Aorta (tissue), 5 donors: ENCODE measurements around the gene PRTFDC1. TPM values are rescaled to one million over a fixed set of nuclear protein-coding genes. Genes with fewer than 3 reads are reported as not detected.
A peak's percentile ranks its signal among the peaks of the same experiment; 100 is the strongest.

Experiments
- ATAC-seq: fragments of 200-7000 bp; cut with Tn5 transposase; one replicate; pipeline ENCODE4 v1.9.1; 2022; ENCODE audit warnings: moderate library complexity; ENCODE audit not compliant: low FRiP score
- DNase-seq, 2 donors: peaks; one replicate each; pipeline ENCODE4 v3.0.0-alpha.2; 2020
- H3K27ac ChIP-seq, 2 donors: one replicate each; pipeline ENCODE4 v1.5.1; 2013; ENCODE audit warnings: low read length in 2 of 2, mild to moderate bottlenecking in 2 of 2, moderate library complexity in 2 of 2, control low read depth in 1 of 2, inconsistent platforms in 1 of 2, low read depth in 1 of 2
- H3K27me3 ChIP-seq, 2 donors: one replicate each; pipeline ENCODE4 v1.6.1; 2013; ENCODE audit warnings: control low read depth in 1 of 2, low read length in 1 of 2, mild to moderate bottlenecking in 1 of 2, moderate library complexity in 1 of 2; ENCODE audit not compliant: insufficient read depth in 2 of 2, control insufficient read depth in 1 of 2
- H3K36me3 ChIP-seq, 2 donors: one replicate each; pipeline ENCODE4 v1.6.1; 2013; ENCODE audit warnings: control low read depth in 1 of 2, low read length in 1 of 2, mild to moderate bottlenecking in 1 of 2; ENCODE audit not compliant: insufficient read depth in 2 of 2, control insufficient read depth in 1 of 2
- H3K4me1 ChIP-seq, 2 donors: one replicate each; pipeline ENCODE4 v1.6.1; 2013; ENCODE audit warnings: low read length in 2 of 2, control low read depth in 1 of 2, mild to moderate bottlenecking in 1 of 2, moderate library complexity in 1 of 2; ENCODE audit not compliant: insufficient read depth in 2 of 2, control insufficient read depth in 1 of 2
- H3K4me3 ChIP-seq, 2 donors: one replicate each; pipeline ENCODE4 v1.5.1; 2013; ENCODE audit warnings: low read length in 2 of 2, control low read depth in 1 of 2, mild to moderate bottlenecking in 1 of 2
- H3K9me3 ChIP-seq: one replicate; pipeline ENCODE4 v1.6.1; 2013; ENCODE audit warnings: mild to moderate bottlenecking, low read length; ENCODE audit not compliant: control insufficient read depth
- WGBS, 2 donors: extraction: QIAGEN DNeasy Blood & Tissue Kit; methylation state at CpG; one replicate each; pipeline ENCODE4 v1.1.7; 2013; 5-methylcytosine and 5-hydroxymethylcytosine counted together
- intact Hi-C, 2 donors: fragments of 100-400 bp; cut with DNase I; formaldehyde crosslinking; loops; one replicate each; pipeline versions ENCODE4 v1.14.2 to v1.15.0; 2022
- polyA plus RNA-seq, 2 donors: library from polyadenylated mRNA; stranded (reverse); fragments of 200-250 nt; gene quantifications; one replicate each; pipeline ENCODE4 v1.2.3, GENCODE V29; 2013
- total RNA-seq, 2 donors: library from RNA; stranded (reverse); fragmentation: NEBNext Ultra II Directional; extraction: Animal tissue kit (Norgen Biotek cat#: 25700); gene quantifications; one replicate each; pipeline ENCODE4 v1.2.1, GENCODE V29; 2021
- donor health status: healthy with polysubstance abuse.
- donor health status: Bipolar disorder and iron deficiency.
- donor health status: DM: no; HTN: no; CAD: no.
- donor health status: DM: no; HTN: no; CAD: no.
- donor health status: DM: yes; HTN: yes; CAD: no.

The PRTFDC1 gene
- total and polyA plus RNA-seq, 4 donors, result 3.1 to 15.7 (median 11.8) TPM

DNA sequence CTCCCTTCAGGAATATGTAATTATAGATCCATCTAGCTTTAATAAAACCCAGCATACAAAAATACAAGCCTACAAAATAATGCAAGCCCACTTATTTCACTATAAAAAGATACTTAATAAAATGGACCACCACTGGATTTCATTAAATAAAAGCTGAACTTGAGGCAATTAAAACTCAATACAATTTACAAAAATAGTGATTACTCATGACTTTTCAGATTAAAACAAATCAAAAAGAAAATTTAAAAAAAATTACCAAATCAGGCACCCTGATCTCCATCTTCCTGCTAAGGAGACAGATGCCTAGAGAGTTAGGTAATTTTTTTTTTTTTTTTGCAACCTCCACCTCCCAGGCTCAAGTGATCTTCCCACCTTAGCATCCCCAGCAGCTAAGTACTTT is 41.8 kb downstream of the PRTFDC1 start:
- H3K27me3 ChIP-seq, result no peaks in the 10 kb centered on the region
- H3K27ac ChIP-seq, result no peak overlapping the region
- no peaks in the 10 kb centered on the region for H3K9me3 ChIP-seq
- ATAC-seq (no peak), DNase-seq (no peak)
- no peaks in the 10 kb centered on the region for H3K36me3 ChIP-seq
- no peak overlapping the region for H3K4me3 ChIP-seq
- peaks cover 2 to 6% of the 10 kb centered on the region in 2 donors for H3K4me1 ChIP-seq
- intact Hi-C loops, result no loop called here

DNA sequence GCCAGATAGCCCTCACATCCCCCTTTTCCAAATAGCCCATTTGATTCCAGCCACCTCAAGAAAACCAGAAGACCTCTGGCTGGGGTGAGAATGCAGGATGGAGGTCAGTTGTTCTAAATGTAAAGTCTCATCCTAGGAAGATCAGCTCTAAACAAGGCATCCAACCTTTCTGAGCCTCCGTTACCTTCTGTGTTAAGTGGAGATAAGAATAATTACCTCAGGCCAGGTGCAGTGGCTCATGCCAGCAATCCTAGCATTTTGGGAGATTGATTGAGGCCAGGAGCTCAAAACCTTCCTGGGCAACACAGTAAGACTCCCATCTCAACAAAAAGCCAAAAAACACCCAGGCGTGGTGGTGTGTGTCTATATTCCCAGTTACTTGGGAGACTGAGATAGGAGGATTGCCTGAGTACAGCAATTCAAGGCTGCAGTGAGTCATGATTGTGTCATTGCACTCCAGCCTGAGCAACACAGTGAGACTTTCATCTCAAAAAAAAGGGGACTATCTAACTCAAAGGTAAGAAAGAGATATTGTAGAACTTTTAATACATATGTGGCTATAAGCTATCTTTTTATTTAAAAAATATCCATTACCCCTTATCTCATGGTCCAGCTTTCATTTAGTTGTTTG is 43.5 kb downstream of the PRTFDC1 start:
- Histone ChIP-seq H3K27ac (no peak overlapping the region), H3K27me3 (no peaks in the 10 kb centered on the region), H3K36me3 (no peaks in the 10 kb centered on the region), H3K9me3 (no peaks in the 10 kb centered on the region), H3K4me3 (no peak overlapping the region), H3K4me1 (peaks cover 0 to 2% of the 10 kb centered on the region in 2 donors)
- intact Hi-C loops, result no loop called here
- 82 to 91% methylated on average over 2 of the region's 2 CpGs for WGBS, 2 donors
- ATAC-seq (no peak), DNase-seq (no peak)

DNA sequence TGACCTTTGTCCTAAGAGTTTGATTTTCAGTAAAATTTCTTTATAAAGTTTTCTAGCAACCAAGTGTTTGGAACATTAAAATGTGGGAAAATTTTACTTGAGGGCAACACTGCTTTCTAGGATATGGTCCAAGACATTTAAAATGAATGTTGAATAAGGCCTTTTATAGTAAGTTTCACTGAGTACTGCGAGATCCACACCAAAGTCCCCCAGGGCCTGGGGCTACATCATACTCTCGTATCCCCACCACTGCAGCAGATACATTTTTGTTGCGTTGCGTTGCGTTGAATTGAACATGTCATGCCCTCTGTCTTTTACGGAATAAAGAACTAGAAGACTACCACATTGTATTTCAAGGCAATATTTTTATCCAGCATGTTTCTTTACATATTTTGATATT is 44.5 kb downstream of the PRTFDC1 start:
- Histone ChIP-seq H3K4me3 (no peak overlapping the region), H3K4me1 (peaks cover 0 to 2% of the 10 kb centered on the region in 2 donors), H3K36me3 (no peaks in the 10 kb centered on the region), H3K27ac (no peak overlapping the region), H3K27me3 (no peaks in the 10 kb centered on the region), H3K9me3 (no peaks in the 10 kb centered on the region)
- intact Hi-C loops, result no loop called here
- WGBS, 2 donors, result 84 to 86% methylated on average over 6 of the region's 6 CpGs
- ATAC-seq (no peak), DNase-seq (no peak)

DNA sequence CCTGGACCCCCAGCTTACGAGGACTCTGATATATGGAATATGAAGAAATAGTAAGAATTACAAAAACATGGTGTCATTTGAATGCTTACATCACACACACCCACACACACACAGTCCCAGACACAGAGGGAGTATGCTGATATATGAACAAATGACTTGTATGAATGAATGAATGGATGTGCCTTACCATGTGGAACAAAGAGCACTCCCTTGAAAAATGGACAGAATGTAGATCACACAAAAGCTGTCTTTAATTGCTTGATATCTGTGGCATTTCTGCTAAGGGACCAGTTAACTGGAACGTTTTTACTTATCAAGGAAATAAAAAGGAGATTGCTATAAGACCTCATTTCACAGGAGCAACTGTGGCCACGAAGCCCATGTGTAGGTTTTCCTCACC is 46.0 kb downstream of the PRTFDC1 start:
- WGBS, 2 donors, result 91 to 94% methylated on average over 3 of the region's 3 CpGs
- Histone ChIP-seq H3K4me3 (no peak overlapping the region), H3K27me3 (no peaks in the 10 kb centered on the region), H3K9me3 (no peaks in the 10 kb centered on the region), H3K36me3 (no peaks in the 10 kb centered on the region), H3K4me1 (peaks cover 2% of the 10 kb centered on the region in 2 donors), H3K27ac (no peak overlapping the region)
- DNase-seq (no peak), ATAC-seq (no peak)
- intact Hi-C loops, result no loop called here

DNA sequence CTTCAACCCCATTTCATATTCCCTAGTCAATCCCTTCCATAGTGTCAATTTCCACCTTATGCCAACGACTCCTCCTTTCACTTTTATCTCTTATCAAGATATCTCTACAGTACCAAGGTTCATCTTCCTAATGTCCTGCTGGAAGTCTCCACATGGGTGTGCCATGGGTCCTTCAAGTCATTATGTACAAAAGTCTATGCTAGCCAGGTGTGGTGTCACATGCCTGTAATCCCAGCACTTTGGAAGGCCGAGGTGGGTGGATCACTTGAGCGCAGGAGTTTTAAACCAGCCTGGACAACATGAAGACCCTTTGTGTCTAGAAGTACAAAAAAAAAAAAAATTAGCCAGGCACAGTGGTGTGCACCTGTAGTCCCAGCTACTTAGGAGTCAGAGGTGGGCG is 47.6 kb downstream of the PRTFDC1 start:
- H3K4me1 ChIP-seq, result peaks cover 2 to 4% of the 10 kb centered on the region in 2 donors
- intact Hi-C loops, result no loop called here

DNA sequence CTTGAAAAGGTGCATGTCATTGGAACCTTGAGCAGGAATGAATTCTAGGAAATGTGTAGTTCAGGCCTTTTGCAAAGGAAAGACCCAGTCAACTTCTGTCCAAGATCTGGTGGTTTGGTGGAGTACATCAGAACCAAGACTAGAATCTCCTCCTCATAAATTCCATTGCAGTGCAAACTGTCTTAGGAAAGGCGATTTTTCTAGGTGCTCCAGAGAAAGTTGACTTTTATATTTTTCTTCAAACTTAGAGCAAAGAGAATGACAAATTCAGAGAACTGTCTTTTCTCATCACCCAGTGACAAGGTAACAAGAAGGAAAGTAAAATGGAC is 50.0 kb downstream of the PRTFDC1 start:
- Histone ChIP-seq H3K36me3 (no peaks in the 10 kb centered on the region), H3K27me3 (no peaks in the 10 kb centered on the region), H3K4me1 (peaks cover 2 to 4% of the 10 kb centered on the region in 2 donors), H3K4me3 (no peak overlapping the region), H3K27ac (no peak overlapping the region), H3K9me3 (no peaks in the 10 kb centered on the region)
- DNase-seq, result no peak
- no peak for ATAC-seq
- intact Hi-C loops, result no loop called here
- WGBS, 2 donors, result 39 to 50% methylated on average over 1 of the region's 1 CpG

More for the DNA sequence above, 47.6 kb downstream of the PRTFDC1 start:
- WGBS, 2 donors, result 97 to 98% methylated on average over 4 of the region's 4 CpGs
- Histone ChIP-seq H3K9me3 (no peaks in the 10 kb centered on the region), H3K4me3 (no peak overlapping the region), H3K27me3 (no peaks in the 10 kb centered on the region), H3K36me3 (no peaks in the 10 kb centered on the region), H3K27ac (no peak overlapping the region)
- ATAC-seq (no peak), DNase-seq (no peak)

DNA sequence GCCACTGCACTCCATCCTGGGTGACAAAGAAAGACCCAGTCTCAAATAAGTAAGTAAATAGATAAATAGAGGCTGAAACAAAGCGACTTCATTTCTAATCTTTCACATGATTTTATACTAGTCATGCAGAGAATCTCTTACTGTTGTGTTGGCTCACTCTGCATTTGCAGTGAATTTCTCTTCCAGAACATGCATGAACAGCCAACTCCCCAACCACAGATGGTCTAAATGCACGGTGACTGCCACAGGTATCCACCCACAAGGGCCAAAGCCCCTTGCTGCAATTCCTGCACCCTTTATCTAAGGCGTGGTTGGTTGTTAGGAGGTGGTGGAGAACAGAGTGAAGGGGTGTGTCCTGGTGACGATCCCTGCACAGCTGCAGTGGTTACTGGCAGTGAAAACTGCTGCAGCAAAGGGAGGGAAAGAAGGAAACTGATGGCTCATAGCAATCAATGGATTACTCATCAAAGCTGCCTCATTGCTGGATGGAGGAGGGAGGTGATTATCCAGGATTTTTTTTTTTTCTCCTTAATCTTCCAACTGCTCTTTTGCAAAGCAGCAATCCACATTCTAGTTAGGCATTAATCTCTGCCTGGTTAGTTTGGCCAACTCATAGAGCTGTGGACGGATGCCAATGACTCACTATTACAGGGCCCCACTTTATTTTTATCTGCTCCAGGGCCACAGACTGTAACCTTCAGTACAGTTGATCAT is 50.6 kb downstream of the PRTFDC1 start:
- DNase-seq (peak in 1 of 2 donors; percentile 71), ATAC-seq (peak; percentile 81)

DNA sequence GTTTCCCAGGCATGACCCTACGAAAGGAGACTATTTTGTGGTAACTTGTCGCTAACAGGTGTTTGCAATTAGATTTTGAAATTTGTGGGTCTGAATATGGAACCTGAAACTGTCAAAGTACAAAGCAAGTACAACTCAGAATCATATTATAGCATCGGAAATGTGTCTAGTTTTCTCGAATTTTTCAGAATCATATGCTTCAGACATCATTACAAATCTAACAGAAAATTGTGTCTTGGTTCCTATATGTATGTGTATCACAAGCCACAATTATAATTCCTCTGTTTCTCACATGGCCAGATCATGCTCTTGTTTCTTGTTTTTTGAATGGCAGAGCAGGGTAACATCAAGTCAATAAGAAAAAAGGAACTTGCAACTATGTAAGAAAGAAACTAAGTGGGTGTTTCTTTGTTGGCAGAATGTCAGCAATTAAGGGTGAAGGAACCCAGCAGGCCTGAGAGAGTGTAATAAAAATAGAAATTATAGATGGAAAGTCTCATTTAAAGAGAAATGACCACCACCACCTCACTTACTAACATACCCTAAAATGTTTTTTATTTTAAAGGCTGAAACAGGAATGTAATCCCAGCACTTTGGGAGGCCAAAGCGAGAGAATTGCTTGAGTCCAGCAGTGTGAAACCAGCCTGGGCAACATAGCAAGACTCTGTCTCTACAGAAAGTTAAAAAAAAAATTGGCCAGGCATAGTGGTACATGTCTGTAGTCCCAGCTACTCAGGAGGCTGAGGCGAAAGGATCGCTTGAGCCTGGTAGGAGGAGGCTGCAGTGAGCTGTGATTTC is 51.3 kb downstream of the PRTFDC1 start:
- Histone ChIP-seq H3K9me3 (no peaks in the 10 kb centered on the region), H3K4me1 (peaks cover 2 to 4% of the 10 kb centered on the region in 2 donors), H3K4me3 (no peak overlapping the region), H3K27ac (no peak overlapping the region), H3K27me3 (no peaks in the 10 kb centered on the region), H3K36me3 (no peaks in the 10 kb centered on the region)
- DNase-seq (no peak), ATAC-seq (peak; percentile 36)
- intact Hi-C loops, result no loop called here
- WGBS, 2 donors, result 84 to 90% methylated on average over 7 of the region's 7 CpGs

More for the DNA sequence above, 50.6 kb downstream of the PRTFDC1 start:
- H3K4me1 ChIP-seq, result peaks cover 2 to 4% of the 10 kb centered on the region in 2 donors
- intact Hi-C loops, result no loop called here
- H3K4me3 ChIP-seq, result no peak overlapping the region
- H3K27ac ChIP-seq, result no peak overlapping the region
- H3K27me3 ChIP-seq, result no peaks in the 10 kb centered on the region
- no peaks in the 10 kb centered on the region for H3K36me3 ChIP-seq
- 16 to 18% methylated on average over 5 of the region's 5 CpGs for WGBS, 2 donors
- H3K9me3 ChIP-seq, result no peaks in the 10 kb centered on the region
